Lung (tissue), 12 donors: ENCODE measurements around the gene GLYATL3. TPM values are rescaled to one million over a fixed set of nuclear protein-coding genes. Genes with fewer than 3 reads are reported as not detected.

Experiments
- ATAC-seq: fragments of 200-7000 bp; cut with Tn5 transposase; one replicate; pipeline ENCODE4 v1.9.1; 2020; ENCODE audit warnings: moderate number of reproducible peaks; ENCODE audit not compliant: insufficient read depth, low FRiP score
- DNase-seq, 3 donors: peaks; one replicate each; pipeline ENCODE4 v3.0.0-alpha.2; 2013 to 2017
- H3K27ac ChIP-seq, 2 donors: one replicate each; pipeline ENCODE4 v1.5.1; 2013; ENCODE audit warnings: mild to moderate bottlenecking in 2 of 2, moderate library complexity in 2 of 2, control low read depth in 1 of 2, inconsistent platforms in 1 of 2, low read depth in 1 of 2, low read length in 1 of 2
- H3K27me3 ChIP-seq, 3 donors: one replicate each; pipeline ENCODE4 v1.5.1; 2013; ENCODE audit warnings: low read length in 2 of 3; ENCODE audit not compliant: control insufficient read depth in 3 of 3, insufficient read depth in 3 of 3
- H3K36me3 ChIP-seq, 4 donors: one replicate each; pipeline ENCODE4 v1.5.1; 2013; ENCODE audit warnings: low read length in 4 of 4, mild to moderate bottlenecking in 1 of 4, moderate library complexity in 1 of 4; ENCODE audit not compliant: control insufficient read depth in 4 of 4, insufficient read depth in 4 of 4
- H3K4me1 ChIP-seq, 5 donors: one replicate each; pipeline ENCODE4 v1.5.1; 2013; ENCODE audit warnings: low read length in 5 of 5, mild to moderate bottlenecking in 2 of 5, moderate library complexity in 1 of 5; ENCODE audit not compliant: control insufficient read depth in 5 of 5, insufficient read depth in 5 of 5
- H3K4me3 ChIP-seq: one replicate; pipeline ENCODE4 v1.5.1; 2013; ENCODE audit warnings: mild to moderate bottlenecking, control low read depth, moderate library complexity
- H3K9ac ChIP-seq, 2 donors: one replicate each; pipeline ENCODE4 v1.5.1; 2013; ENCODE audit warnings: low read length in 2 of 2, control low read depth in 1 of 2; ENCODE audit not compliant: insufficient read depth in 1 of 2
- H3K9me3 ChIP-seq, 4 donors: one replicate each; pipeline ENCODE4 v1.5.1; 2013; ENCODE audit warnings: low read length in 3 of 4, mild to moderate bottlenecking in 1 of 4, moderate library complexity in 1 of 4; ENCODE audit not compliant: control insufficient read depth in 4 of 4, insufficient read depth in 3 of 4
- CTCF ChIP-seq: IDR thresholded peaks from 2 replicates; pipeline ENCODE4 v1.5.1; 2012; ENCODE audit warnings: mild to moderate bottlenecking; ENCODE audit errors: control extremely low read depth, extremely low read depth
- WGBS, 2 donors: extraction: QIAGEN DNeasy Blood & Tissue Kit; methylation state at CpG; one replicate each; pipeline ENCODE4 v1.1.7; 2013; 5-methylcytosine and 5-hydroxymethylcytosine counted together
- polyA plus RNA-seq, 2 donors: library from polyadenylated mRNA; stranded (reverse); fragments of 200-250 nt; gene quantifications; one replicate each; pipeline ENCODE4 v1.2.1, GENCODE V29; 2013
- total RNA-seq, 2 donors: library from RNA; depleted of rRNA in 1 of 2; stranded (reverse); fragments of >200 nt in 1 of 2; gene quantifications; one replicate each; pipeline ENCODE4 v1.2.1, GENCODE V29; 2014 to 2021
- donor health status: control.
- donor health status: control.
- donor health status: Bipolar disorder and iron deficiency.
- donor health status: healthy.
- donor health status: DM: yes; HTN: yes; CAD: no.

GLYATL3 gene
- total and polyA plus RNA-seq, 4 donors: not detected

DNA sequence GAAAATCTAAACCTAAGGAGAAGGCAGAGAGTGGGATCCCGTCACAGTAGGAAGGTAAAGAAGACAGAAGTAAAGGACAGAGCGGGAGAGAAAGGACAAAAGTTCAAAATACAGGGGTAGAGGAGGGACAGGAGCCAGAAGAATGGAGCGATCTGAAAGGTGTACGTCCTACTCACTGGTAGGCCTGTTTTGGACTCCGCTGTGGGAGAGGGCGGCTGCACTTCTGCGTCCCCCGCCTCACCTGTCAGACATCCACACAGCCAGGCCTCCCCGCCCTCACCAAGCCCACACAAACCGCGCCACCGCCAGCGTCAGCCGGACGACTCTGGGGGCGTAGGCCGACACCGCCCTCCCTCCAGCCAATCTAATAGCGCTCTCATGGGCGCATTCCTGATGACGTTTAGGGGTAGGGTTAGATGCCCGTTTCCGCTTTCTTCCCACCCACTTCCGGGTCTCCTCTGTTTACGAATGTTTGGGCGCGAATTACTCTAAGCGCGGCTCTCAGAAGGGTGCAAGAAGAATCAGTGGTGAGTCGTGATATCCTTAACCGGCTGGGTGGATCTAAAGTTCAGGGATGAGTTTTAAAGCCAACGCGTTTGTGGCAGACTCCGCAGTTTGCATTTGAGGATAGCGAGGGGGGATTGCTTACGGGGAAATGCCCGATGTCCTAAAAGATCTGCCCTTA is 36.7 kb upstream of the GLYATL3 start, which contains the start of the genes CENPQ and MMUT:
Gene CENPQ, plus strand, starts transcription at position 444 of the 685 bp plus-strand sequence. CDS start 6,807 bp downstream, outside the sequence.
Gene MMUT, minus strand, starts transcription at position 327 of the 685 bp plus-strand sequence. CDS start 3,787 bp downstream, outside the sequence.
- WGBS, 2 donors: 0% methylated on average over 37 of the region's 37 CpGs
- H3K9me3 ChIP-seq: no peaks in the 10 kb centered on the region
- peak; percentile 100 for ATAC-seq

DNA sequence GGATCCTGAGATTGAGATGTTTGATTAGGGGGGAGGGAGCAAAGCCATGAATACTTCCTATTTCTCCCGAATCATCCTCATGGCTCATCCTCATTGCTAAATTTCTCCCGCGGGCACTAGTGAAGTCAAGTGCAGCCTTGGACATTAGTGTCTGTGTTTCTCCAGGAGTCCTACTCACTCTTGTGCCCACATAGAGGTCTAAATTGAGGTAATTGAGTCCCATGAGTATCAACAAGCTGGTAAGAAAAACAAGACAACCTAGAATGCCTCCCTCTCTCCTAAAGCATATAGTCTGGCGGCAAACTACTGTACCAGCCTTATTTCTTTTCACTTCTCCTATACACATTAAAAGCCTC is 36.1 kb upstream of the GLYATL3 start:
- Histone ChIP-seq H3K4me3 (peak overlapping the region; percentile 74), H3K27me3 (no peaks in the 10 kb centered on the region), H3K4me1 (peaks cover 0 to 13% (median 5%) of the 10 kb centered on the region in 5 donors), H3K9me3 (no peaks in the 10 kb centered on the region), H3K9ac (peak overlapping the region; percentile 85 to 86), H3K27ac (peak overlapping the region; percentile 3 to 55), H3K36me3 (peaks cover 0 to 6% (median 3%) of the 10 kb centered on the region in 4 donors)
- ATAC-seq (no peak), DNase-seq (peak in 1 of 3 donors; percentile 14)
- no peak for TF ChIP-seq CTCF
- 1% methylated on average over 4 of the region's 4 CpGs for WGBS, 2 donors

More for the DNA sequence above, 36.7 kb upstream of the GLYATL3 start, which contains the start of the genes CENPQ and MMUT:
- Histone ChIP-seq H3K27ac (peak within 1 kb of the TSS; percentile 88 to 98), H3K27me3 (no peaks in the 10 kb centered on the region), H3K36me3 (peaks cover 0 to 7% (median 3%) of the 10 kb centered on the region in 4 donors), H3K4me3 (peak within 1 kb of the TSS; percentile 74), H3K4me1 (peaks cover 0 to 13% (median 5%) of the 10 kb centered on the region in 5 donors), H3K9ac (peak within 1 kb of the TSS; percentile 85 to 92)
- DNase-seq: peak; percentile 95 to 98 (median 98)
- TF ChIP-seq CTCF: no peak

- Histone ChIP-seq H3K27ac (no peak overlapping the region), H3K9me3 (no peaks in the 10 kb centered on the region), H3K4me1 (peaks cover 0 to 13% (median 5%) of the 10 kb centered on the region in 5 donors), H3K36me3 (peaks cover 0 to 3% (median 0%) of the 10 kb centered on the region in 4 donors), H3K27me3 (no peaks in the 10 kb centered on the region), H3K4me3 (no peak overlapping the region), H3K9ac (no peak overlapping the region)
- no peak for TF ChIP-seq CTCF
- ATAC-seq: no peak
- DNase-seq: no peak
- 94% methylated on average over 2 of the region's 2 CpGs for WGBS, 2 donors
These were observed 35.0 kb upstream of the GLYATL3 start for GRCh38 chr6:49464691-49465090.
